Measurements from ENCODE around the gene C1orf226.
"Not testable (repeated sequence)": the region's sequence is repeated elsewhere in the genome, so short reads cannot be mapped to it uniquely, and the experiment has no call there.

C1orf226 gene

GRCh38 chr1:162347281-162347680, 34.2 kb upstream of the C1orf226 start:
- TF ChIP-seq CTCF (conservative IDR thresholded peaks at IDR 0.05; ENCODE audit: low read depth) = no peak
- no peak for DNase-seq (ENCODE audit: low spot score)
- H3K27ac ChIP-seq = no peak overlapping the region
- ChIA-PET POLR2A (ENCODE audit: low non-redundant PET) (no interaction called here), CTCF (interaction anchor here (0.6 kb wide), 1 partner anchor 1357 kb away, joined by 6 read pairs; no protein-coding TSS in a partner anchor)

- peak; percentile 89 for DNase-seq (ENCODE audit: low spot score)
- peak overlapping the region; percentile 86 for H3K27ac ChIP-seq
- ChIA-PET POLR2A (ENCODE audit: low non-redundant PET) (interaction anchor here (0.7 kb wide), 1 partner anchor 11 kb away, joined by 3 read pairs; no protein-coding TSS in a partner anchor), CTCF (interaction anchor here (0.6 to 1.0 kb wide), 3 partner anchors 22 to 702 kb away, joined by 3 to 5 read pairs (median 3); no protein-coding TSS in a partner anchor)
- TF ChIP-seq CTCF (conservative IDR thresholded peaks at IDR 0.05; ENCODE audit: low read depth) = no peak
These were observed 31.7 kb upstream of the C1orf226 start for GRCh38 chr1:162349635-162350330.

- CTCF ChIA-PET = no interaction called here
- no peak overlapping the region for H3K27ac ChIP-seq
- POLR2A ChIA-PET (ENCODE audit: low non-redundant PET) = no interaction called here
- DNase-seq (ENCODE audit: low spot score) = no peak
- TF ChIP-seq CTCF (conservative IDR thresholded peaks at IDR 0.05; ENCODE audit: low read depth) = no peak
These were observed 30.2 kb upstream of the C1orf226 start for GRCh38 chr1:162351246-162351842.

- POLR2A ChIA-PET (ENCODE audit: low non-redundant PET); DNase-seq (ENCODE audit: low spot score); CTCF ChIA-PET; H3K27ac ChIP-seq: not testable (repeated sequence)
These were observed 29.7 kb upstream of the C1orf226 start for GRCh38 chr1:162351874-162352273.

- no peak for DNase-seq (ENCODE audit: low spot score)
- H3K27ac ChIP-seq = no peak overlapping the region
- no peak for TF ChIP-seq CTCF (conservative IDR thresholded peaks at IDR 0.05; ENCODE audit: low read depth)
- ChIA-PET CTCF (no interaction called here), POLR2A (ENCODE audit: low non-redundant PET) (no interaction called here)
These were observed 28.4 kb upstream of the C1orf226 start for GRCh38 chr1:162353078-162353477.

GRCh38 chr1:162353702-162354101, 27.8 kb upstream of the C1orf226 start:
- TF ChIP-seq CTCF (conservative IDR thresholded peaks at IDR 0.05; ENCODE audit: low read depth) = no peak
- no peak overlapping the region for H3K27ac ChIP-seq
- CTCF ChIA-PET = no interaction called here
- DNase-seq (ENCODE audit: low spot score) = no peak
- POLR2A ChIA-PET (ENCODE audit: low non-redundant PET) = no interaction called here

- ChIA-PET CTCF (interaction anchor here (0.6 to 1.2 kb wide), 5 partner anchors 9 to 181 kb away, joined by 3 to 7 read pairs (median 3); no protein-coding TSS in a partner anchor), POLR2A (ENCODE audit: low non-redundant PET) (no interaction called here)
- H3K27ac ChIP-seq = no peak overlapping the region
- TF ChIP-seq CTCF (conservative IDR thresholded peaks at IDR 0.05; ENCODE audit: low read depth) = no peak
- no peak for DNase-seq (ENCODE audit: low spot score)
These were observed 23.8 kb upstream of the C1orf226 start for GRCh38 chr1:162357681-162358266.

Data from RWPE1 (cell line).